SKM-1 treated with dmso at 0.1 percent for 144 hours (cell line): ENCODE data around the gene PBX1.

Experiments
- DNase-seq: peaks from one replicate; lab custom pipeline; 2025; ENCODE audit not compliant: unreplicated experiment; lab: John Stamatoyannopoulos, UW

PBX1 gene

DNA sequence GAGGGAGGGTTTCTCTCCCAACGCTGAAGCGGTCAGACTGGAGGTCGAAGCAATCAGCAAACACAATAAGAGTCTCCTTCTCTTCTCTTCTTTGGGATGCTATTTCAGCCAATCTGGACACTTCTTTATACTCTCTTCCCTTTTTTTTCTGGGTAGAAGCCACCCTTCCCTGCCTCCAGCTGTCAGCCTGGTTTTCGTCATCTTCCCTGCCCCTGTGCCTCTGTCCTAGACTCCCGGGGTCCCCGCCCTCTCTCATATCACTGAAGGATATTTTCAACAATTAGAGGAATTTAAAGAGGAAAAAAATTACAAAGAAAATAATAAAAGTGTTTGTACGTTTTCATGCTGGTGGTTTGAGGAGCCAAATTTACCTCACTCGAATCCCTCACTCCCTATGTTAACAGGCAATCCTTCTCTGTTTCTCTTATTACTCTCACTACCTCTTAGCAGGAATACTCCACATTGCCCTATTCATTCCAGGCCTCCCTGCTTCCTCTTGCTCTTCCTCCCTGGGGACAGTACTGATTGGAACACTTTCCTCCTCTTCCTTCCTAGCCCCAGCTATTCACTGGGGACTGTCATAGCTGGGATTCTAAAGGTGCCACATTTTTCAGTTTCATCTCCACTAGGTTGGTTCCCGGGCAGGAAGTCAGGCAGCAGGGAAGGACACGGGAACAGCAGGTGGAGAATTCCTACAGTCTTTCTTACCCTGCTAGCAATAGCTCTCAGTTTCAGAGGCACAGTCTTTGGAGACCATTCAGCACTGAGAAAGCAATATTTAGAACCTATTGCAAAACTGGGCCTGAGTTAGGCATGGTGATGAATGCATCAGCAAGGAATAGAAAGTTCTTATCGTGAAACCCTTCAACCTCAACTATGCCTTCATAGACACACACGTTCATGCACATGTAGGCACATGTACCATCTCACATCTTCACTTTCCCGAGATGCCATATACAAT, 288.0 kb downstream of the PBX1 start:
- no peak for DNase-seq

DNA sequence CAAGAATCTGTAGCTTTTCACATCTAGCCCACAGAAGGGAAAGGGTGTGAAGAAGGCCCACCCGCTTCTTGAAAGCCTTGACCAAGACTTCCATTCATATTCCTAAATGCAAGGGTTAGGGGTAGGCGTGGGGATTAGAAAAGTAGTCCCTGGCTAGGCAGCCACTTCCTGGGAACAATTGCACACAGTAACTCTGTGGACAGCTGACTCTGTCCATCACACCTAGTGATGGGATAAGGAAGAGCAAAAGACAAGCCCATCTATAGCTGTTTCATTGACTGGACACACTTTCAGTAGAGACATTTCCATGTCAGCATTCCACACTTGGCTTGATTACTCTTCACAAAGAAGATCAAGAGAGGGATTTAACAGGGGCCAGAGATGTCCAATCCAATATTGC, 294.2 kb downstream of the PBX1 start:
- DNase-seq: no peak

DNA sequence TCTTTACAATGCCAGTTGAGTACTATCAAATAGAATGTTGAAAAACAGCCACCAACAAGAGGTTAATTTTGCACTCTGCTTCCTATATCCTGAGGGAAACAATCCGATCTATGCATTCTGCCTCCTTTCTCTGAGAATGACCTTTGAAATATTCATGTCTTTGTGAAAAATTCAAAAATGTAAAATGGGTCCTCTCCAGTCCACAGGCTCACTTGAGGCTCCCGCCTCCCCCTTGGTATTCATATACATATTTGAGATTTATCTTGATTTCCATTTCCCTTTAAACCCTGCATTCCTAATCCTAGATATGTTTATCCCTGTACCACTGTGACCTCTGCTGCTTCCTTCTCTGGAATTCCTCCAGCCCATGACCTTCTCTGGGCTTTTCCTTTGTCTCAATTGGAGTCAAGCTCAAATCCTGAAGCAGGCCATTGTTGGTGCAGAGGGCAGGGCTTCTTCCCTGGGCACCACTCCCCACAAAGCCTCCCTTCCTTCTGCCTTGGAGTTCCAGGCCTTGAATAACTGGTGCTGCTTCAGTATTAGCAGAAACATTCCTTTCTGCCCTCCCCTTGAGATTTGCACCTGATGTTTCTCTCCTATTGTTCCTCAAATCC, 296.8 kb downstream of the PBX1 start:
- no peak for DNase-seq

DNA sequence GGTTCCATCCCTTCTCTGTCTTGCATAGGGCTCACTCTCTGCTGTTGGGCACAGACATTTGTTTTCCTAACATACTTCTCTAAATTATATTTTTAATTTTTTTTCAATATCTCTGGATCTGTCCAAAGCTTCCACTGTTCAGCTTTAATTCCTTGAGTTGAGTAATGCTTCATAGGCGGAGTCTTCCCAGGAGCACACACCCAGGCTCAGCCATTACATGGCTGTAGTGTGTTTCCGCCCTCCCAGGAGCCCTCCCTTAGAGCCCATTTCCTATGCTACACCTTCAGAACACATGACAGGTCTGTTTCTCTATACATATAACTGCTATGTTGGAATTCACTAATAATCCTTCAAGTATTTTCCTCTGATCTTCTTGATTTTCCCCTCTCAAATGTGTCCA, 297.4 kb downstream of the PBX1 start:
- DNase-seq: no peak

DNA sequence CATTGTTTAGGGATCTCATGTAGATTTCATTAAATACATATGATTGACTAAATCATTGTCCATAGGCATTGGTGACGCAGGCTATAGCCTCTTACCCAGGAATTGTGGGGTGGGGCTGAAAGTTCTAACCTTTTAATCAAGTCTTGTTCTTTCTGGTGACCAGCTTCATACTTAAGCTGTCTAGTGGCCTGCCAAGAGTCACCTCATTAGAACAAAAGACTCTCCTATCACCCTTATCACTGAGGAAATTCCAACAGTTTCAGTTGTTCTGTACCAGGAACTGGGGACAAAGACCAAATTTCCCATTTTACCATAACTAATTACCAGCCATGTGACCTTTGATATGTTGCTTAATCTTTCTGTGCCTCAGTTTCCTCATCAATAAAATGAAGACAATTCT, 298.5 kb downstream of the PBX1 start:
- no peak for DNase-seq

DNA sequence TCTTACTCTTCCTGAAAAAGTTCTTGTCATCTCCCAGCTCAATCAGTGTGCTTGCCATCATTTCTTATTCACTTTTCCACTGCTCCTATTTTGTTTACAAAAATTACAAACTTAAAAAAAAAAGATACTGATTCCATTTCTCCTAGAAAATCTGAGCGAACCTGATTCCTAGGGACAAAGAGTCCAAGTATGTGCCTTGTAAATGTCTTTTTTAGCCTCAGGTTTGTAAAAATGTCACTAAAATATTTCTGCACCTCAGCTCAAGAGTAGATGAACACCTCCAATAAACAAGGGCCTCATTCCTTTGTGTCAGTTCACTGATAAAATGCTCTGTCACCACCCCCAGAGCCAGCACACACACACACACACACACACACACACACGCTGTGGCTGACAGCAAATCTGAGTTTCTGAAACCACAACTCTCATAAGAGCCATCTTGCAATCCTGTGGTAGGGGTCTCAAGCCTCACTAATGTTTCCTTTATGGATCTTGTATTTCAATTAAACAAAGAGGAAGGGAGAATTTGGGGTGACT, 299.2 kb downstream of the PBX1 start:
- DNase-seq: no peak

DNA sequence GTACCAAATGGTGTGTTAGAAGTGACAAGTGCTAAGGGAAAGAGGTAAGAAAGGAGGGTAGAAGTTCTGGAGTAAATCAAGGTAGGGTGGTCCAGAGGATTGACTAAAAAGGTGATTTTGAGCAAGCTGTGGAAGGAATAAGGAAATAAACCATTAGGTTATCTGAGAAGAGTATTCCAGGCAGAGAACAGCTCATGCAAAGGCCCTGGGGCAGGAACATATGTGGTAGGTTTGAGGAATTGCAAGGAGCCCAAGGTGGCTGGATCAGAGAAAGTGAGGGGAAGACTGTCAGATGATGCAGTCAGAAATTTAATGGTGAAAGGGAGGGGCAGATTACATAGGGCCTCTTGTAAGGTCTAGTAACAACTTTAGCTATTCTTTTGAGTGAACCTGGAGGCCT, 302.6 kb downstream of the PBX1 start:
- no peak for DNase-seq

DNA sequence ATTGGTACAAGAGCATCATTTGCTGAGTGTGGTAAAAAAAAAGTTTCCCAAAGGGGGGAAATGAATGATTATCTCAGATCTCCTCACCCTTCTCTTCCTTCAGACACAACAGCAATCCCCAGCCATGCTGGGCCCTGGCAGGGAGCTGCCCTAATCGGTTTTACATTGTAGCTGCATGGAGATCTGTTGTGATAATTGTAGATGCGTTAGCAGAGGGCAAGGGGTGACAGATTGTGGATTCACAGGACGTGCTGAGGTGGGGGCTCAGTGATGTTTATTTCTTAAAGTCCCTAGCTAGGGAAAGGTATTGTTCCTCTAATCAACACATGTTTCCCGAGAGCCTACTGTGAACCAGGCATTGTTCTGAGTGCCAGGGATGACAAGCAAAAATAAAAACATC, 304.1 kb downstream of the PBX1 start:
- no peak for DNase-seq

DNA sequence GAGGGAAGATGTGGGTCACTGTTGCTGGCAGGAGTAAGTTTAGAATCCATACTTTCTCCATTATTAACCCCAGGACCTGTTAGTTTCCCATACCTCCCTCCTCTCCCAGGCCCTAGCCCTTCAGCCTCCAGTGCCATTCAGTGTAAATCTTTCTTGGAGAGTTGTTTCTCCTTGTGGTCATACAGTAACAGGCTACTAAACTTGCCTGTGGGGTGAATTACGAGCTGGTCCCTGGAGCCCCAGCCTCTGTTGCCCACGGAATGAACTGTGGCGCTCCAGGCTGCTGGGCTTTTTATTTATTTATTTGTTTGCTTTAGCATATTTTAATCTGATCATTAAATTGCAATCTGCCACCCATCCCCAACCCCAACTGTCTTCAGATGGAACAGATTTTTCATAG, 305.2 kb downstream of the PBX1 start:
- DNase-seq: no peak

DNA sequence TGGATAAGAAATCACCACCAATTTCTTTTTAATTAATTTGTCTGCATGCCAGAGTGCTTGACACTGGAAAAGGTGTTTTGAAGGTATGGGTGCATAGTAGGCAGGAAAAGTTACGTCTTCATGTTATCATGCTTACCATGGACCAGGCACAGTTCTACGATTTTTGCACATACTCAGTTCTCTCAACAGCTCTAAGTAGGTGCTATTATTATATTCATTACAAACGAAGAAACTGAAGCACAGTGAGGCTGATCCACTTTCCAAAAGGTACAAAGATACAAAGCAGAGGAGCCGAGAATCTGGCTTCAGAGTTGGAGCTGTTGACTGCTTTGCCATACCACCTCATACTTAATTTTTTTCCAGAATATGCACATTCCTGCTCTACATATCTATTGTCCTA, 306.4 kb downstream of the PBX1 start:
- no peak for DNase-seq

DNA sequence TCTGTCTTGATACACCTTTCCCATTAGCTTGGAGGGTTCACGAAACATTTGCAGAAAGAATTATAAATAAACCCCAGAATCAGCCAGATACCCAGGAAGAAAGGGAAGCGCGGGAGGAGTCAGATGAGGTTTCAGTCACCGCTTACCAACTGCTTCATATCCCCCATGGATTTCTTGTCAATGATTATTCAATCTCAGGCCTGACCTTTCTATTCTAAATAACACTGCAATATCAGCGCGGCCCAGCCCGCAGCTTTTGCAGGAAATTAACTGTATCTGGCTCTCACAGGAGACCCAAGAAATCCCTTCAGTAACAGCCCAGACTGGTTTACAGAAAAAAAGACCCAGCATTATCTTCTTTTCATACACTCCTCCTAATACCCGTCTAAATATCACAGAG, 308.6 kb downstream of the PBX1 start:
- DNase-seq: no peak

DNA sequence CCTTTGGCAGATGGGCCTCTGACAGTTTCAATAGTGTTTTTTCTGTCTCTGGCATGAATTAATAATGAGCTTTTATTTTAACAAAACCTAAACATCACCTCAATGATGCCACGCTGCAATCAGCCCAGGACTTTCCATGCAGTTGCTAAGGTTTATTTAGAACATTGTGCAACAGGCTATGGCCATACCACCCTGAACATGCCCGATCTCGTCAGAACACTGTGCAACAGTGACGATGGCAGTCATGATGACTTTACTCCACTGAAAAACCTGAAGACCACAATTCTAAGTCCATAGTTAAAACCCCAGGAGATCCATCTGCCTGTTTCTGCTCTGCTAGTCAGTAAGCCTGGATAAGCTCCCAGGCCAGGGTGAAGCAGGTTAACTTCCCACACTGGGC, 310.0 kb downstream of the PBX1 start:
- no peak for DNase-seq

DNA sequence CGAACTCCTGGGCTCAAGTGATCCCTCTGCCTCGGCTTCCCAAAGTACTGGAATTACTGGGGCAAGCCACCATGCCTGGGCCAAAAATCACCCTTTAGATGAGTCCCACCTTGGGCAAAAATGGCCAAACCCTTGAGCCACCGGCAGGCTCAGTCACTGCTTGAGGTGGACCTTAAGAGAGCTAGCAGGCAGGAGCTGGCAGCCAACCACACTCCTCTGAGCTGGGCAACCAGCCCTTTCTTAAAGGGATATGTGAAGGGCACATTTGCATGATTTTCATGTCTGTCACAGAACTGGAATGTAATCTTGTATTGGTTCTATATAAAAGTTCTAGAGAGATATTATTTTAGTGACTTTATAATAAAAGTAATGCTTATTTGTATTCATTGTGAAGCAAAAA, 316.5 kb downstream of the PBX1 start:
- no peak for DNase-seq

DNA sequence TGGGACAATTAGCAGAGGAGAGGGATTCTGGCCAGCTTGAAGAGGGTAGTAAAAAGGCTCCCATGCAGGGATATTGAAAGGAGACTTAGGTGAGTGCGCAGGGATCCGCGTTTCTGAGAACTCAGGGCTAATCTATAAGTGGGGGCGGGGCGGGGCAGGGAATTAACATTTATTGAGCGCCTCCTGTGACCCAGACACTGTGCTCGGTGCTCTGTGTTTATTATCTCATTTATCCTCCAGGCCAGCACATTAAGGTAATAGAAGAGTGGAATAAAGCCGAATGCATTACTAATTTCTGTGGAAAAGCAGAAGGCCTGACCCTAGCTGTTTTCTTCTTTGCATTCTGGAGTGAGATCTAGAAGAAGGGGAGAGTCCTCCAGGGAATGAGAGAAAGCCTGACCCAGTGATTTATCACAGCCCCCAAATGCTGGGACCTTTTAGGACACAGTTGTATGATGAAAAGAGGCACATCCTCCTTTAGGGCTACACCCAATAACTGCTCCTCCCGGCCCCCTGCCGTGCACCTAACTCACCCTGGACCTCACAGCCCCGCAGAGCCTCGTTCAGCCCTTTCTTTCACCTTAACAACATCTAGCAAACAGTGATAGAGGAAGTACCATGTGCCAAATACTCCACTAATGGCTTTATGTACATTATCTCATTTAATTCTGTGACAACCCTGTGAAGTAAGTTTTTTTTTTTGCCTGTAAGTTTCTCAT, 317.6 kb downstream of the PBX1 start:
- no peak for DNase-seq

DNA sequence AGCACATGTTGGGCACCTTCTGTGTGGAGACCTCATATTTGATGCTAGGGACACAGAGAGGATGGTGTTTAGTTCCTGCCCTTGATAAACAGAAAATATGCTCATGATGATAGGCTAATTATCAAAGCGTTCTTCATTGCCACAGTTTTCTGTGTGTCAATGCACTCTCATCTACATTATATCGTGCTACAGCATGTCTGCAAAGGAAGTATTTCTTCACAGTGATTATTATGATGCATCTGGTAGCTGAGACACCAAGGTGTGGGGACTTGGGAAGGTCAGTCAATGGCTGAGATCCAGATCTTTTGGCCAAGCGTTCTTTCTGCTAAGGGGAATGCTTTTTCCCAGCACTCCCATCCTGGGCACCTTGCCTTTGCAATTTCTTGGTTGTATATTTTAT, 321.2 kb downstream of the PBX1 start:
- no peak for DNase-seq

DNA sequence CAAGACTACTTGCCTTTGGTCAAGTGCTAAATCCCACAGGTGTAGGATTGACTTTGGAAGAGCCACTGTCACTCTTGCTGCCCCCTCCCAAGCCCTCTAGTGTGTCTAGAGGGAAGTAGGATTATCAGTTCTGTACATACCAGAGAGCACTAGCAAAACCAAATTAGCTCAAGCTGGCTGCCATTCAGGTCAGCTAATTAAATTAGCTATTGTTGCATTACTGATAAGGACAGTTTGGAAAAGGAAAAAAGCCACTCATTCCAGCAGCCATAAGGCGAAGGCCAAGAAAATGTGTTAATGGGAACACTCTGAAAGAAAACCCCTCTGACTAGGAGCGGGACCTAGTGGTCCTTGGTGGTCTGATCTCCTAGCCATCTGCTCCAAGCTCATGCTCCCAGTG, 321.7 kb downstream of the PBX1 start:
- no peak for DNase-seq

DNA sequence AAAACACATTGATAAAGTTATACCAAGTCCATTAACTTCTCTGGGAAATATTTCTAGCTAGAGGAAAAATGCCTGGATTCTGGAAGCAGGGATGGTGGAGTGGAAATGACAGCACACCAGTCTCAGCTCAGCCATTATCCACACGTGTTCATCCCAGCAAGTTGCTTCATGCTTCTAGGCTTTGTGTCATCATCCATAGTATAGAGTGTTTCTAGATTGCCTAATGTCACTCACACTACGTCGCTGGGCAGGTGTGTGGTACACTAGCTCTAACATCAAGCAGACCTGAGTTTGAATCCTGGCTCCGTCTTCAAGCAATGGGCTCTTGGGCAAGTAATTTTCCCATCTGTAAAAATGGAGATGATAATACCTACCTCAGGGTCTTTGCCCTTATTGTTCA, 326.3 kb downstream of the PBX1 start:
- DNase-seq: no peak

DNA sequence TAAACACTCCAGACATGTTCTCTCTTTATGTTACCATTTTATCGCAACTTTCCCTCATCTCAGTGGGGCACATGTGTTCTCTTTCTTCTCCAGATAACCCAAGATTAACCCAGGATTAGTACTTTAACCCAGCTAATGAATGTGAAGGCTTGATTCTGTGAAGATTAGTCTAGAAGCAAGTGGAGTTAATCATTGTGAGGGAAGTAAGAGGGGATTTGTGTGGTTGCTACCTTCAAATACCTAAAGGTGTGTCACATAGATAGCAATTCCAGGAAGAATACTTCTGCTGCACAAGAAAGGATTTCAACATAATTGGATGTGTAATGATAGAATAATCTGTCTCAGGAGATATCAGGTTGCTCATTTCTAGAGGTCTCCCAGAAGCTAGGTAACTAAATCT, 327.1 kb downstream of the PBX1 start:
- no peak for DNase-seq

DNA sequence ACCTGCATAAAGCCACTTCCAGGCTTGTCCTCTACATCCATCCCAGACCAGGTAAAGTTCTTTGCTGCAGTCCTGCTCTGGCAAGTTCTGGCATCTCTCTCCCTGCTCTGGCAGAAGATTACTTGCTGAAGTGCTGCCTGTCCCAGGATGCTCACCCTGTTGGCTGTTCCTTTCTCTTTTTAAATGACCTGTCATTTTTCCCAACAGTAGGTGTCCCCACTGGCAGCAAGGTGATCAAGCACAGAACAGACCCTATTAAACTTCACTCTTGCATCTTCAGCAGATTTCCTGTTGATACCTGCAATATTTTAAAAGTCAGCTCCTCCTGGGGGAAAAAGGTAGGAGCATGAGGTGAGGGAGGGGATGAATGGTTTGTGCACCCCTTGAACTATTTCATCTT, 332.6 kb downstream of the PBX1 start:
- DNase-seq: no peak

DNA sequence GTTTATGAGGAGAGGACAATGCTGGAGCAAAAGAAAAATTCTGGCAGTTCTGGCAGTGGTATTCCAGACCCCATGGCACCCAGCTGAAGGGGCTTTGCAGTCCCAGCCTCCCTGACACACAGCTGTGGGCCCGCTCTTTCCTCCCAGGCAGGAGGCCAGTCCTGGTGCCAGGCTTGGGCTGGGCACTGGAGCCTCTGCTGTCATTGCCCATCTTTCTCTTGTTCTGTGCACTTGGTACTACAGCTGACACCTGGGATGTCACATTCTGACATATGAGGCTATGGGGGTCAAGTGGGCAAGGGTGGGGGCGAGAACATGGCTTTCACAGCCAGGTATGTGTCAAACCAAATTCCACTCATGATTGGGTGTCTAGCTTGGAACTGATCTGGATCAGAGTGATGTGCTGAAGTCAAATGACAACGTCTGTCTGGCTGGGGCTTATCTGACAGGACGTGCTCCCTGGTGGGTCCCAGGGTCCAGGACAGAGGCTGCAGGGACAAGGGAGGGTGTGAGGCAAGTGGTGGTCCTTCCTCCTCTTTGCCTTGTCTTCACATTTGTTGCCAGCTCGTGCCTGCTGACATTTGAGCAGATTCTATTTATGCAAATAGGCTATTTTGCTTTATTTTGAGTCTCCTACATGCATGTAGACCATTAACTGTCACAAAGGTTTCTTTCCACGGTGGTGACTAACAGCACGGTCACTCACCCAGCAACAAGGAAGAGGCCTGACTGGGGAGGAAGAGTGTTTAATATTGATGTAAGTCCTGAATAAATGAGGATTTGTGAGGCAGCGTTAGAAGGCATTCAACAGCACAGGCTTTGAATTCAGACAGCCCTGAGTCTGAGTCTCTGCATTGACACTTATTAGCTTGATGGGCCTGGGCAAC, 336.3 kb downstream of the PBX1 start:
- DNase-seq: no peak

DNA sequence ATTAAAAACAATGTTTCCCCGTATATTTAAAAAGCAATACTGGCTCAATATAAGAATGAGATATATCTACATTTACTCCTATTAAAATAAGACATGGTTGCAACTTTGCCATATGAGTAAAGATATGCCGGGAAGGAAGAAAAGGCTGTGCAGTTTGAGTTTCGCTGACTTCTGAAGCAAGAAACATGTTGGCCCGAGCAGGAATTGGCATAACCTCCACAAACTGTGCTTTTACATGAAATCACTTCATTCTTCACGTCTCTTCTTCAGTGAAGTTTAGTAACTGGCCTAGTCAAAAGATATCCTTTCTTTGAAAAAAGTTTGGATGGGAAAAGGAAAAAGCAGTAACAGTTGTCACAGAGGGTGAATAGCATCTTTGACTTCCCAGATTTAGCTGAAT, 342.0 kb downstream of the PBX1 start:
- DNase-seq: no peak
